Muscle of arm (tissue), 14 donors: ENCODE data around the gene AUTS2. TPM values are rescaled to one million over a fixed set of nuclear protein-coding genes. Genes with fewer than 3 reads are reported as not detected.
A peak's percentile ranks its signal among the peaks of the same experiment; 100 is the strongest.

ENCODE experiments used
- DNase-seq: peaks from one replicate; pipeline ENCODE4 v3.0.0-alpha.2; 2013
- long read RNA-seq, 11 donors: transcript quantifications; one replicate each; lab custom pipeline, GENCODE V29; 2026
- polyA plus RNA-seq, 12 donors: library from polyadenylated mRNA; unstranded; fragments of 120-200 nt; gene quantifications; one replicate each; pipeline ENCODE4 v1.2.1, GENCODE V29; 2013; ENCODE audit not compliant: insufficient read length in 12 of 12

The AUTS2 gene
- polyA plus RNA-seq: 100 to 1,000 TPM in 4 of 12 donors, 10 to 100 TPM in 8; 60.0 to 182 (median 86.6) TPM
- long read RNA-seq, donor 1, partial matches to known transcripts: 58 of 59 reads
- long read RNA-seq, donor 1, other reads (novel, unspliced or antisense): 0 of 59 reads
- long read RNA-seq, donor 2, partial matches to known transcripts: 6 of 7 reads
- long read RNA-seq, donor 2, other reads (novel, unspliced or antisense): 0 of 7 reads
- long read RNA-seq, donor 3, partial matches to known transcripts: 0 of 2 reads
- long read RNA-seq, donor 3, other reads (novel, unspliced or antisense): 0 of 2 reads
- long read RNA-seq, donor 4, partial matches to known transcripts: 0 of 2 reads
- long read RNA-seq, donor 4, other reads (novel, unspliced or antisense): 0 of 2 reads
- long read RNA-seq, donor 5, partial matches to known transcripts: 21 of 22 reads
- long read RNA-seq, donor 5, other reads (novel, unspliced or antisense): 0 of 22 reads
- long read RNA-seq, donor 6, partial matches to known transcripts: 0 of 1 reads
- long read RNA-seq, donor 6, other reads (novel, unspliced or antisense): 0 of 1 reads
- long read RNA-seq, donor 7, partial matches to known transcripts: 0 of 1 reads
- long read RNA-seq, donor 7, other reads (novel, unspliced or antisense): 0 of 1 reads
- long read RNA-seq, donor 8: 0 reads
- long read RNA-seq, donor 9: 0 reads
- long read RNA-seq, donor 10, full-length matches to known transcripts: 2 of 7 reads
- long read RNA-seq, donor 10, partial matches to known transcripts: 5 of 7 reads
- long read RNA-seq, donor 10, other reads (novel, unspliced or antisense): 0 of 7 reads
- long read RNA-seq, donor 11, partial matches to known transcripts: 7 of 7 reads
- long read RNA-seq, donor 11, other reads (novel, unspliced or antisense): 0 of 7 reads

GRCh38 chr7:69598081-69598486 is at the start of gene AUTS2:
Gene AUTS2, plus strand, starts transcription at chr7:69598475. Its CDS starts 1,179 bp downstream, at chr7:69599654.
- peak; percentile 94 for DNase-seq

- DNase-seq: no peak
These were observed 47.3 kb upstream of the AUTS2 start for GRCh38 chr7:69550991-69551390.

DNA sequence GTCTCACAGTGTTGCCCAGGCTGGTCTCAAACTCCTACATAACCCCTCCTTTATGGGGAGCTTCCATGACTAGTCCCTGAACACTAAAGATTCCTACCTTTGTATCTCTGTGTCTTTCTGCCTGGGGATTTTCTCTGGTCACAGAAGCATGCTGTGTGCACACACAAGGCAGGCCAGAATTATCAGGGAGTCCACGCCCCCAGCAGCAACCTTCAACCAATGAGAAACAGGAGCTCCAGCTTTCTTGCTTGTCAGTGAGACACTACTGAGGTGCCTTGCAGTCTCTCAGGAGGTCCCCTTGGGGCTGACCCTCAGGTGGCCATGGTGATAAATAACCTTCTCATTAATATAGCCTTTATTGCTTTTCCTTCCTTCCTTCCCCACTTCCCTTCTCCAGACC is 45.1 kb upstream of the AUTS2 start:
- DNase-seq: no peak

- DNase-seq: no peak
These were observed 36.9 kb upstream of the AUTS2 start for GRCh38 chr7:69561266-69561960.

DNA sequence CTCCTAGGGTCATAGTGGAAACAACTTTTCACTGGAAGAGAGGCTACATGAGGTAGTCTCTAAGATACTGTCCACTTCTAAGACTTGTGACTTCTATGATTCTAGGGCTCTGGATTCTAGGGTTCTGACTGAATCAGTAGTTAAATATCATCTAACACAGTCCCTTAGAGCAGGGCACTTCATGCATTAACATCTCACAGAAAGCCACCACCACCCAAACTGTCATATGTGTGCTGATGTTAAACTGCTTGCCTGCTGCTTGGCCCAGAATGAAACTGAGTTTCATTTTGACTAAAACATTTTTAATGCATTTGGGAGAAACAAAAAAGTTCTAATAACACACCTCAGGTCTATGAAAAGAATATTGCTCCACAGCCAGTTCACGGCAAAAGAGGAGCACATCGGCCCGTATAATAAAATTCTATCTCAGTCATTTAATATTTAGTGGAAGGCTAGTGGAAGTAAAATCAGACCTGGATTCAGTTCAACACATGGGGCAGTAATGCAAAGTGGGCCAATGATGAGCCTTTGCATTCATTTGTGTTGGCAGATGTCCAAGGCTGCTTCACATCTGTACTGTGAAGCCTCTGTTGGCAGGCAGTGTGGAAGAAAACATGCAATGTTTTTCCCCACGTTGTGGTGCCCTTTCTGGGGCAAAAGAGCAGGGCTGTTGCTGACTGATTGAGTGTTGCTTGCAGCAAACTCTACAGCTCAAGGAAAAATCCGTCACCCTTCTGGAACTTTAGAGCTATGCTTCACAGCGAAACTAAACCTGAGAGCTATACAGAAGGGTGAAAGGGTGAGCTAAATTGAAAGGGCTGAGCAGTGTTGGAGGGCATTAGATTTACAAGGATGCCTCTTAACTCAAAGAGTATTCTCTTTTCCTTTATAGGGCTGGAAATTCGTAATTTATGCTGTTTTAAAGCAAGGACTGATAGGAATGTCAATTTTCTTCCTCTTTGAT is 33.5 kb upstream of the AUTS2 start:
- peak; percentile 75 for DNase-seq

DNA sequence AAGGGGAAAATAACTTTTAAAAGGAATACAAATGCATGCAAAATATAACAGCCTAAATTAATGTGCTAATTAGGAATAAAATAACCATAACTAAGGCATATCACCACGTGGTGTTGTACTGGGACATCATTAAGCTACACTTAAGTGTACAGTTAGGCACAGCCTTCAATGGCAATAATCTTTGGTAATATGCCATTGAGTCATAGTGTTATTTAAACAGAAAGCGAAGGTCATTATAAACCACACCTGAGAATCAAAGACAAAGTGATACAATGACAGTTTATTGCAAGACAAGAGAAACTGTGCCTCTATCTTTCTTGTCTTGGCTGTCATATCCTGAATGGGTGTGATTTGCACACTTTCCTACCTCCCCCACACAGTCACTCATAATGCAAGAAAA is 30.5 kb upstream of the AUTS2 start:
- DNase-seq: no peak

DNA sequence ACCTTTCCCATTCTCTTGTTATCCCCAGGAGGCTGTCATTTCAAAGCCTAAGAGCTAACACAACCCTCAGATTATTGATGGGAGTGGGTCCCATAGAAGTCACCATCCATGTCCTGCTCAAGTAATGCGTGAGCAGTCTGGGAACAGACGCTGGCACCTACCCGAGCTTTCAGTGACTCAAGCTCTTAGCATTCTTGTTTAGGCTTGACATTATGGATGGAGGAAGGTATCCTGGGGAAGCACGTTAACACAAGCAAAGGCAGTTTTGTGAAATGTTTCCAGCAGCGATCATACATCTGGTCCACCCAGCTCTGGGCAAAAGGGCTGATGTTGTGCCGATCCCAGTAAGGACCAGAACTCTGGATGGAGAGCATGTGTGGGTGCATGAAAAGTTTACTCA is 30.0 kb upstream of the AUTS2 start:
- DNase-seq: no peak

DNA sequence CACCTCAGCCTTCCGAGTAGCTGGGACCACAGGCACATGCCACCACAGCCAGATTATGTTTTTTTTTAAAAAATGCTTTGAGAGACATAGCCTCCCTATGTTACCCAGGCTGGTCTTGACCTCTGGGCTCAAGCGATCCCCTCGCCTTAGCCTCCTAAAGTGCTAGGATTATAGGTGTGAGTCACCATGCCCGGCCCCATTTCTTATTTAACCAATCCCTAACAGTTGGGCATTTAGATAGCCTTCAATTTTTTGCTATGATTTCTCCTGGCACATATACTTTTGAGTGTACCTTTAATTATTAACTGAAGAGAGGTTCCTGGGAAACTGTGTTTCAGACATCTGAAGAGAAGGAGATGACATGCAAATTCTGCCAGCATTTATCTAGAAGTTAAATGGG is 22.6 kb upstream of the AUTS2 start:
- DNase-seq: no peak

DNA sequence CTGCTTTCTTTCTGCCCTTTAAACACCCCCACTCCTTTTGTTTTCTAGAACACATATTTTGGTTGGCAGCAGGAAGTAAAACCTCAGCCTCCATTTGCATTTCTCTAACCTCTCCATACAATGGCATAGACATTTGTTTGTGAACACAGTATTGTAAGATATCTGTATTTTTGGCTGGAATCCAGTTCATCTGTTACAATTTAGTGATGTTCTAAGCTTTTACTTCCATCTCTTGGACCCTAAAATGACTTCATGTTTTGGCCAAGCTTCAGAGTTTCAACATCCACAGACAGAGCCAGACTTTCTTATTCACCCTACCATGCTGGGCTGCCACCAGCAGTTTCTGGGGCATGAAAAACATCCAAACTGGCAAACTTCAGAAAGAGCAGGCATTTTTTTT is 21.1 kb upstream of the AUTS2 start:
- peak; percentile 42 for DNase-seq

- no peak for DNase-seq
These were observed 13.1 kb upstream of the AUTS2 start for GRCh38 chr7:69585169-69585568.

DNA sequence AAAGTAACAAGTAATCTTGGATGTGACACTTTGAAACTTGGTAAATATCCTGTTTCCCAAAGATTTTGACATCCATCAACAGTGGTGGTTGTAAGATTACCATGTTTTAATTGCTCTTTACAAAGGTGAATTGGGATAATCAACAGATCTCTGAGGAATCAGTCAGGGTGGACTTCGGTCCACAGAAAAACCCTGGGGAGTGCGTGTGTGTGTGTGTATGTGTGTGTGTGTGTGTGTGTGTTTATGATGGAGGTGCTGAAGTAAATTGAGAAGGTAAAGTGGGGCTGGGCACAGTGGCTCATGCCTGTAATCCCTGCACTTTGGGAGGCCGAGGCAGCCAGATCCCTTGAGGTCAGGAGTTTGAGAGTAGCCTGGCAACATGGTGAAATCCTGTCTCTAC is 12.0 kb upstream of the AUTS2 start:
- DNase-seq: no peak

DNA sequence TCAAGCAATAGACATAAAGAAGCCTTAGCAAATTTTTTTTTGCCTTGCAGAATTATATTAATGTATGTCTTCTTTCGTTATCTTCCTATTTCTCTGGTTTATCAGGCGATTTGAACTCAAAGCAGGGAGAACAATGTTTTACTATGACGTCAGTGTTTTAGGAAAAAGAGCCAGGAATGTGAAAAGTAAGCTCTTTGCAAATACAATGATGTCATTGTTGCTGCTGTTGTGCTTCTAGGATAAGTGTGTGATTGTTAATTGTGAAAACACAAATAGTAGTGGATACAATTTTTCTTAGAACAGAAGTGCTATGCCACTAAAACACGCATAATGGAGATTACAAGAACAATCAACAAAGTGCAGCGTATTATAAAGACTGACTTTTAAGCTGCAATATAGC is 9.5 kb upstream of the AUTS2 start:
- DNase-seq: no peak

- no peak for DNase-seq
These were observed 6.5 kb upstream of the AUTS2 start for GRCh38 chr7:69591805-69592204.

- DNase-seq: no peak
These were observed 4.8 kb upstream of the AUTS2 start for GRCh38 chr7:69593511-69593910.

GRCh38 chr7:69595415-69595814 is 2.9 kb upstream of the AUTS2 start:
- DNase-seq: no peak

DNA sequence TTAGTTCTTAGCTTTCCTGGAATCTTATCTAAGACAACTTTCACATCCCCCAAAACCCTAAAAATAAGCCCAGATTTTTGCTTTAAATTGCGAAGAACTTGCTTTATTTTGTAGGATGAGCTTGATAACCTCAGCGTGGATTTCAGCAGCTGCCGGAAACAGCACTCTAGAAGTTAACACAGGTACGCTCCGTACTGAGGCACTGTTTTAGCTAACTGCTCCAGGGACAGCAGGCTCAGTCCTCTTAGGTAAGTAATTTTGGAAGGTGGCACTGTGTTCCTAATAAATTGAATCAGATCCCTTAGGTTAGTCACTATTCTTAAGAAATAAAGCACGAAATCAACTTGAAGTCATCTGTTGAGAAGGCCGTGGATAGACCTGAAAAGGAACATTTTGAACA is 2.2 kb upstream of the AUTS2 start:
- no peak for DNase-seq

- no peak for DNase-seq
These were observed 1.5 kb upstream of the AUTS2 start for GRCh38 chr7:69596723-69597277.

DNA sequence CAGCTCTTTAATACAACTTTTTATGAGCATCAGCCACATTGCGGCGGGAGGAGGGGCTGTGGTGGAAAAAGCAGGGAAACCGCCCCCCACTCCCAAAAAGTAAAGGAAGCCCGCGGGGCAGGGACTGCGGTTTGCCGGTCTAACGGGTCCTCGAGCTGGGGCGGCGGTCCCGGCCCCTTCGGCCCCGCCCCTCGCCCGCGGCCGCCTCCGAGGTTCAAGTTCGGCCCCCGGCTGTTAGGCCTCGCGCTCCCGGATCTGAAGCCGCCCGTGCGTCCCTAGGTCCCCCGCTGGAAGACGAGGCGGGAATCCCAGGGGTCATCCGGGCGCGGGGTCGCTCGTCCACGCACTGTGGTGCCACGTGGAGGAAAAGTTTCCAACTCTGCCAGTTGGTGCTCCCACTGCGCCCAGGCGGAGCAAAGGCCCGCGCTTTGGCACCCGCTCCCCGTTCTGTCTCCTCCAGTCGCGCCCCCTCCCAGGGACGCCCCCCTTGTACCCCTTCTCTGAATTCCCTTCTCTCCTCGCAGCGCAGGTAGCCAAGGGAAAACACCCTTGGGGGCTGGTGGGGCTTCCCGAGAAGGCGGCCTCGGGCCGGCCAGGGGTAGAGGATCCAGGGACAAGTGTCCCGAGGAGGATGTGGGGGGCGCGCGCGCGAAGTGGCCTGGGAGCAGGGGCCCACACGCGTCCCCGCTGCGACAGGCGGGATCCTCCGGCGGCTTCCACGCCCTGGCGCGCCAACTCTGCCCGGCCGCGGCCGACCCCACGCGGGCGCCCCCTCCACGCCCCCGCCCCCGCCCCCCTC is 798 bp upstream of the AUTS2 start:
- DNase-seq: peak; percentile 60

DNA sequence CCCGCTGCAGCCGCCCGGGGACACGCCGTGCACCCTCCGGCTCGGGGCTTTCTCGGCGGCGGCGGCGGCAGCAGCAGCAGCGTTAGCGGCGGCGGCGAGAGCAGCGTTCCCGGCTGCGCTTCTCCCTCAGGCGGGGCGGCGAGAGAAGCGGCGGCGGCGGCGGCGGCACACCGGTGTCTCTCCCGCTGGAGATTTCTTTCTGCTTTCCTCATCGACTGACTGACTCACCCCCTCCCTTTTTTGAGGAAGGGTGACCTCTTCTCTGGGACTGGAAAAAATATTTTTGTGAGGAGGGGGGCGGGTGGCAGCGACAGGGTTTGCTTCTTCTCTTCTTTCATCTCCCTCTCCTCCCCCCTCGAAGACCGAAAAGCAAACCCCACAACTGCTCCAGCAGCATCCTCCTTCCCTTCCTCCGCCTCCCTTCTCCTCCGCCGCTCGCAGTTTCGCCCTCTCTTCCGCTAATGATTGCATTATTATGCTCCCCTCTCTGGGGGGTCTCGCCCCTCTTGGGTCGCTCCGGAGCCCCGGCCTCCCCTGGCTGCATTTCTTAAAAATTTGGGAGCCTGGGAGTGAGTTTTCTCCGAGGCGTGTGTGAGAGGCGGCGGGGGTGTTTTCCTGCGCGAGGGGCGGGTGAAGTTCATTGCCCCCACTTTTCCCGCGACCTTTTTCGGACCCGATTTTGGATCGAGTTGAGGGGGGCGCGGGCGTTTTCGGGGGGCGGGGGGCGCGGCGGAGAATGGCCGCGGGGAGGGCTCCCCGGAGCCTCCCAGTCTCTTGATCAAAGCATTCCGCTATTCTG is 411 bp downstream of the AUTS2 start:
- DNase-seq: peak; percentile 68
